ENCODE results near the gene PLEKHJ1. TPM values are rescaled to one million over a fixed set of nuclear protein-coding genes. Genes with fewer than 3 reads are reported as not detected.

Gene PLEKHJ1
- total RNA-seq, 6 donors from 2014 or later: 67.2 to 114 (median 79.3) TPM

DNA sequence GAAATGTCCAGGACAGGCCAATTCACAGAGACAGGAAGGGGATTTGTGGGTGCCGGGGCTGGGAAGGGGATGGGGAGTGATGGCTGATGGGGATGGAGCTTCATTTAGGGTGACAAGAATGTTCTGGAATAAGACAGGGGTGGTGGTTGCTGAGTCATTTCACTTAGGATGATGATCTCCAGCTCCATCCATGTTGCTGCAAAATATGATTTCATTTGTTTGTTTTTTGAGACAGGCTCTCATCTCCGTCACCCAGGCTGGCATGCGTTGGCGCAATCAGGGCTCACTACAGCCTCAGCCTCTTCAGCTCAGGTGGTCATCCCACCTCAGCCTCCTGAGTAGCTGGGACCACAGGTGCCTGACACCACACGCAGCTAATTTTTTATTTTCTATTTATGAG, 23.2 kb upstream of the PLEKHJ1 start:
- 81 to 90% methylated on average over 5 of the region's 5 CpGs for WGBS, 2 donors

GRCh38 chr19:2255982-2256685, 20.0 kb upstream of the PLEKHJ1 start, which contains the start of gene JSRP1:
TSS of gene JSRP1 (minus strand) at chr19:2256417. CDS start at chr19:2255314, 1,103 bp downstream.
- peak in 1 of 2 donors; percentile 75 for DNase-seq
- H3K36me3 ChIP-seq: no peaks in the 10 kb centered on the region
- peaks cover 25 to 30% (median 25%) of the 10 kb centered on the region in 4 donors for H3K4me1 ChIP-seq
- peaks cover 0 to 31% (median 23%) of the 10 kb centered on the region in 4 donors for H3K27me3 ChIP-seq
- H3K4me3 ChIP-seq: no peak within 1 kb of the TSS
- H3K9me3 ChIP-seq: no peaks in the 10 kb centered on the region
- H3K27ac ChIP-seq: no peak within 1 kb of the TSS
- ATAC-seq (ENCODE audit: low FRiP score in 2 of 2): no peak
- TF ChIP-seq EP300 (IDR thresholded peaks at IDR 0.05) (no peak), POLR2AphosphoS5 (IDR thresholded peaks at IDR 0.05) (no peak), POLR2A (IDR thresholded peaks at IDR 0.05) (no peak)
- TF ChIP-seq, protein P1, sequence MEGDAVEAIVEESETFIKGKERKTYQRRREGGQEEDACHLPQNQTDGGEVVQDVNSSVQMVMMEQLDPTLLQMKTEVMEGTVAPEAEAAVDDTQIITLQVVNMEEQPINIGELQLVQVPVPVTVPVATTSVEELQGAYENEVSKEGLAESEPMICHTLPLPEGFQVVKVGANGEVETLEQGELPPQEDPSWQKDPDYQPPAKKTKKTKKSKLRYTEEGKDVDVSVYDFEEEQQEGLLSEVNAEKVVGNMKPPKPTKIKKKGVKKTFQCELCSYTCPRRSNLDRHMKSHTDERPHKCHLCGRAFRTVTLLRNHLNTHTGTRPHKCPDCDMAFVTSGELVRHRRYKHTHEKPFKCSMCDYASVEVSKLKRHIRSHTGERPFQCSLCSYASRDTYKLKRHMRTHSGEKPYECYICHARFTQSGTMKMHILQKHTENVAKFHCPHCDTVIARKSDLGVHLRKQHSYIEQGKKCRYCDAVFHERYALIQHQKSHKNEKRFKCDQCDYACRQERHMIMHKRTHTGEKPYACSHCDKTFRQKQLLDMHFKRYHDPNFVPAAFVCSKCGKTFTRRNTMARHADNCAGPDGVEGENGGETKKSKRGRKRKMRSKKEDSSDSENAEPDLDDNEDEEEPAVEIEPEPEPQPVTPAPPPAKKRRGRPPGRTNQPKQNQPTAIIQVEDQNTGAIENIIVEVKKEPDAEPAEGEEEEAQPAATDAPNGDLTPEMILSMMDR (IDR thresholded peaks at IDR 0.05): no peak
- WGBS, 2 donors: 78 to 85% methylated on average over 17 to 23 of the region's 24 CpGs

More for the DNA sequence above, 23.2 kb upstream of the PLEKHJ1 start:
- Histone ChIP-seq H3K27ac (no peak overlapping the region), H3K27me3 (no peaks in the 10 kb centered on the region), H3K9me3 (no peaks in the 10 kb centered on the region), H3K4me1 (no peaks in the 10 kb centered on the region), H3K4me3 (no peak overlapping the region), H3K36me3 (no peaks in the 10 kb centered on the region)
- ATAC-seq (ENCODE audit: low FRiP score in 2 of 2) (peak in 1 of 2 donors; percentile 4), DNase-seq (no peak)
- TF ChIP-seq, protein P1 (IDR thresholded peaks at IDR 0.05): no peak
- TF ChIP-seq EP300 (IDR thresholded peaks at IDR 0.05) (no peak), POLR2A (IDR thresholded peaks at IDR 0.05) (no peak), POLR2AphosphoS5 (IDR thresholded peaks at IDR 0.05) (no peak)

DNA sequence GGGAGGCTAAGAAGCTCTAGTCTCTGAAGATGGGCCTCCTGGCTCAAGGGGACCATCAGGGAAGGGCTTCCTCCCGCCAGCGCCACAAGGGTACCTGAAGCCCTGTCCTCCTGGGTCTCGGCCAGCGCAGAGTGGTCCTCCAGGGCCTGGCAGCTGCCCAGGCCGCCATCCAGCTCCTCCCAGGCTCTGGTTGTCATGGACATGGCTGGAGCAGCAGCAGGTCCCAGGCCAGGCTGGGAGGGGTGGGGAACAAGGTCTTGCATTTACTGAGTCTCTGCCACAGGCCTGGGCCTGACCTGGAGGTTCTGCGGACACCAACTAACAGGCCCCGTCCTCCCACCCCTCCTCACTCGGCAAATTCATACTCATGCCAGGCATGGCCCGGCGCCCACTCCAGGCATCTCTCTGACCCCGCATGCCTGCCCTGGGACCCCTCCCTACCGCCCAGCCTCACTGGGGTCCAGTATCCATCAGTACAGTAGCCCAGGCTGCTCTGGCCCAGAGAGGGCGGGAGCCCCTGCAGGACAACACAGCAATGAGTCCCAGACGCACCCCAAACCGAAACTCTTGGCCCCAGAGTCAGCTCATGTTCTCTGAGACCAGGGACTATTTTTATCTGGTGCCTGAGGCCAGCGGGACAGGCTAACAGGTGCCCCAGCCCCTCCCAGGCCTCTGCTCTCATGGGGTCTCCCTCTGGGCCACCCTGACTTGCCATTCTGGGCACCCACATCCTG, 19.1 kb upstream of the PLEKHJ1 start:
- peaks cover 34 to 39% (median 34%) of the 10 kb centered on the region in 4 donors for H3K4me1 ChIP-seq
- WGBS, 2 donors: 84 to 91% methylated on average over 9 to 15 of the region's 16 CpGs
- no peaks in the 10 kb centered on the region for H3K36me3 ChIP-seq
- H3K27me3 ChIP-seq: peaks cover 0 to 40% (median 31%) of the 10 kb centered on the region in 4 donors
- H3K4me3 ChIP-seq: no peak overlapping the region
- TF ChIP-seq POLR2A (IDR thresholded peaks at IDR 0.05): no peak
- ATAC-seq (ENCODE audit: low FRiP score in 2 of 2): no peak
- H3K27ac ChIP-seq: no peak overlapping the region
- peak in 1 of 2 donors; percentile 74 for DNase-seq
- H3K9me3 ChIP-seq: no peaks in the 10 kb centered on the region

DNA sequence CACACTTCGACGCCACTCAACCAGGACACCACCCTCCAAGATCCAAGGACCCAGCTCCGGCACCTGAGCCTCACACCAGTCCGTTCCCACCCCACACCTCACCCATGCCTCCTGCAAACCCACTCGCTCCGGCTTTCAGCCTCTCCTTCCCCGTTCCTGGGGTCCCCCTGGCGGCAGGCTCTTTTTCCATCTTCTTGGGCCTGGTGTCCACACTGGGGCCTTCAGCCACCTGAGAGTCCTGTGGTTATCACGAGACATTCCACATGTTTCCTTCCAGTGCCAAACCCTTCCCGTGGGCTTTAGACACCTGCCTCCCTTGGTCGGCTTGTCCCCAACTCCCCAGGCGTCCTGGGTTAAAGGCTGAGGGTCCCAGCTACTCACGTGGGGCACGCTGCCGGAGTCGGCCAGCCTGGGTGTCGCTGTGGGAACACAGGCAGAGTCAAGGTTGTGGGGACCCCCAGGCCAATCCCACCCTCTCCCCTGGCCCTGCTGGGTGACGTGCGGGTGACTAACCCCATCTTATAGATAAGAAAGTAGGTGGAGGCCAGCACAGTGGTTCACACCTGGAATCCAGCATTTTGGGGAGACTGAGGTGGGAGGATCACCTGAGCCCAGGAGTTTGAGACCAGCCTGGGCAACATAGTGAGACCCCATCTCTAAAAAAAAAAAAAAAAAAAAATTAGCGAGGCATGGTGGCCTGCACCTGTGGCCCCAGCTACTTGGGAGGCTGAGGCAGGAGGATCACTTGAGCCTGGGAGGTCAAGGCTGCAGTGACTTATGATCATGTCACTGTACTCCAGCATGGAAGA, 18.1 kb upstream of the PLEKHJ1 start:
- Histone ChIP-seq H3K4me1 (peaks cover 36 to 45% (median 37%) of the 10 kb centered on the region in 4 donors), H3K36me3 (no peaks in the 10 kb centered on the region), H3K27me3 (peaks cover 0 to 45% (median 37%) of the 10 kb centered on the region in 4 donors), H3K4me3 (no peak overlapping the region), H3K27ac (no peak overlapping the region), H3K9me3 (no peaks in the 10 kb centered on the region)
- WGBS, 2 donors: 78 to 84% methylated on average over 18 to 20 of the region's 20 CpGs
- no peak for ATAC-seq (ENCODE audit: low FRiP score in 2 of 2)
- TF ChIP-seq POLR2A (IDR thresholded peaks at IDR 0.05): no peak
- TF ChIP-seq, protein P1 (IDR thresholded peaks at IDR 0.05): peak in 3 of 6 experiments; percentile 6 to 26 (median 6)
- TF ChIP-seq POLR2AphosphoS5 (IDR thresholded peaks at IDR 0.05): no peak
- no peak for TF ChIP-seq EP300 (IDR thresholded peaks at IDR 0.05)
- no peak for DNase-seq
